ENCODE data around the gene RUNX3. TPM values are rescaled to one million over a fixed set of nuclear protein-coding genes. Genes with fewer than 3 reads are reported as not detected.

The RUNX3 gene
- total and polyA plus RNA-seq, 2 donors from 2014 or later, result 0.47 to 7.9 TPM

GRCh38 chr1:24874611-24875234 is 55.4 kb downstream of the RUNX3 start:
- intact Hi-C loops (cut with DNase I), result no loop called here
- DNase-seq (peak in 1 of 5 donors; percentile 18), FAIRE-seq (no peak)
- no peak overlapping the region for H3K27ac ChIP-seq (ENCODE audit: low read depth in 2 of 2, low read length in 2 of 2)
- no peaks in the 10 kb centered on the region for H3K9me3 ChIP-seq (ENCODE audit: control insufficient read depth in 2 of 3, insufficient read depth in 1 of 3, low read length in 3 of 3)
- no peaks in the 10 kb centered on the region for H3K27me3 ChIP-seq (ENCODE audit: control insufficient read depth, insufficient read depth, low read length)
- H3K9ac ChIP-seq (ENCODE audit: low read length in 3 of 3), result no peak overlapping the region
- no peaks in the 10 kb centered on the region for H3K4me1 ChIP-seq (ENCODE audit: control insufficient read depth in 2 of 3, insufficient read depth in 2 of 3, low read depth in 1 of 3, low read length in 3 of 3)
- no peak overlapping the region for H3K4me3 ChIP-seq (ENCODE audit: low read length in 3 of 3)
- no peaks in the 10 kb centered on the region for H3K36me3 ChIP-seq (ENCODE audit: control insufficient read depth in 2 of 3, insufficient read depth in 3 of 3, low read length in 3 of 3)
- TF ChIP-seq, protein P1, sequence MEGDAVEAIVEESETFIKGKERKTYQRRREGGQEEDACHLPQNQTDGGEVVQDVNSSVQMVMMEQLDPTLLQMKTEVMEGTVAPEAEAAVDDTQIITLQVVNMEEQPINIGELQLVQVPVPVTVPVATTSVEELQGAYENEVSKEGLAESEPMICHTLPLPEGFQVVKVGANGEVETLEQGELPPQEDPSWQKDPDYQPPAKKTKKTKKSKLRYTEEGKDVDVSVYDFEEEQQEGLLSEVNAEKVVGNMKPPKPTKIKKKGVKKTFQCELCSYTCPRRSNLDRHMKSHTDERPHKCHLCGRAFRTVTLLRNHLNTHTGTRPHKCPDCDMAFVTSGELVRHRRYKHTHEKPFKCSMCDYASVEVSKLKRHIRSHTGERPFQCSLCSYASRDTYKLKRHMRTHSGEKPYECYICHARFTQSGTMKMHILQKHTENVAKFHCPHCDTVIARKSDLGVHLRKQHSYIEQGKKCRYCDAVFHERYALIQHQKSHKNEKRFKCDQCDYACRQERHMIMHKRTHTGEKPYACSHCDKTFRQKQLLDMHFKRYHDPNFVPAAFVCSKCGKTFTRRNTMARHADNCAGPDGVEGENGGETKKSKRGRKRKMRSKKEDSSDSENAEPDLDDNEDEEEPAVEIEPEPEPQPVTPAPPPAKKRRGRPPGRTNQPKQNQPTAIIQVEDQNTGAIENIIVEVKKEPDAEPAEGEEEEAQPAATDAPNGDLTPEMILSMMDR (IDR thresholded peaks at IDR 0.05; ENCODE audit: borderline replicate concordance, extremely low read depth, insufficient read depth), result no peak

- intact Hi-C loops (cut with DNase I), result no loop called here
- no peaks in the 10 kb centered on the region for H3K27me3 ChIP-seq (ENCODE audit: control insufficient read depth, insufficient read depth, low read length)
- no peak for FAIRE-seq
Measured at GRCh38 chr1:24874056-24874455, 56.0 kb downstream of the RUNX3 start.

GRCh38 chr1:24873148-24873547 is 56.9 kb downstream of the RUNX3 start:
- TF ChIP-seq, protein P1 (IDR thresholded peaks at IDR 0.05; ENCODE audit: borderline replicate concordance, extremely low read depth, insufficient read depth), result no peak
- intact Hi-C loops (cut with DNase I), result no loop called here
- no peak for DNase-seq
- no peak for FAIRE-seq
- Histone ChIP-seq H3K4me3 (ENCODE audit: low read length in 3 of 3) (no peak overlapping the region), H3K27me3 (ENCODE audit: control insufficient read depth, insufficient read depth, low read length) (no peaks in the 10 kb centered on the region), H3K36me3 (ENCODE audit: control insufficient read depth in 2 of 3, insufficient read depth in 3 of 3, low read length in 3 of 3) (no peaks in the 10 kb centered on the region), H3K9ac (ENCODE audit: low read length in 3 of 3) (no peak overlapping the region), H3K9me3 (ENCODE audit: control insufficient read depth in 2 of 3, insufficient read depth in 1 of 3, low read length in 3 of 3) (no peaks in the 10 kb centered on the region), H3K4me1 (ENCODE audit: control insufficient read depth in 2 of 3, insufficient read depth in 2 of 3, low read depth in 1 of 3, low read length in 3 of 3) (no peaks in the 10 kb centered on the region), H3K27ac (ENCODE audit: low read depth in 2 of 2, low read length in 2 of 2) (no peak overlapping the region)

More at GRCh38 chr1:24874056-24874455, 56.0 kb downstream of the RUNX3 start:
- Histone ChIP-seq H3K4me1 (ENCODE audit: control insufficient read depth in 2 of 3, insufficient read depth in 2 of 3, low read depth in 1 of 3, low read length in 3 of 3) (no peaks in the 10 kb centered on the region), H3K36me3 (ENCODE audit: control insufficient read depth in 2 of 3, insufficient read depth in 3 of 3, low read length in 3 of 3) (no peaks in the 10 kb centered on the region), H3K4me3 (ENCODE audit: low read length in 3 of 3) (no peak overlapping the region), H3K9ac (ENCODE audit: low read length in 3 of 3) (no peak overlapping the region), H3K27ac (ENCODE audit: low read depth in 2 of 2, low read length in 2 of 2) (no peak overlapping the region), H3K9me3 (ENCODE audit: control insufficient read depth in 2 of 3, insufficient read depth in 1 of 3, low read length in 3 of 3) (no peaks in the 10 kb centered on the region)
- DNase-seq, result no peak
- TF ChIP-seq, protein P1 (IDR thresholded peaks at IDR 0.05; ENCODE audit: borderline replicate concordance, extremely low read depth, insufficient read depth), result no peak
